ENCODE measurements around the gene RARRES2. TPM values are rescaled to one million over a fixed set of nuclear protein-coding genes. Genes with fewer than 3 reads are reported as not detected.
"Not testable (repeated sequence)": the region's sequence is repeated elsewhere in the genome, so short reads cannot be mapped to it uniquely, and the experiment has no call there.

Gene RARRES2
- polyA plus RNA-seq, 12 donors, result 36.6 to 55.1 (median 47.5) TPM; not detected in 1

- no peak for DNase-seq
Measured at GRCh38 chr7:150322833-150323681, 18.4 kb downstream of the RARRES2 start, which contains the start of the genes ACTR3C and LRRC61. TSS of gene ACTR3C (minus strand) at chr7:150323545. CDS start at chr7:150295296, 28,249 bp downstream. TSS of gene LRRC61 (plus strand) at chr7:150323355. CDS start at chr7:150336862, 13,507 bp downstream.

DNA sequence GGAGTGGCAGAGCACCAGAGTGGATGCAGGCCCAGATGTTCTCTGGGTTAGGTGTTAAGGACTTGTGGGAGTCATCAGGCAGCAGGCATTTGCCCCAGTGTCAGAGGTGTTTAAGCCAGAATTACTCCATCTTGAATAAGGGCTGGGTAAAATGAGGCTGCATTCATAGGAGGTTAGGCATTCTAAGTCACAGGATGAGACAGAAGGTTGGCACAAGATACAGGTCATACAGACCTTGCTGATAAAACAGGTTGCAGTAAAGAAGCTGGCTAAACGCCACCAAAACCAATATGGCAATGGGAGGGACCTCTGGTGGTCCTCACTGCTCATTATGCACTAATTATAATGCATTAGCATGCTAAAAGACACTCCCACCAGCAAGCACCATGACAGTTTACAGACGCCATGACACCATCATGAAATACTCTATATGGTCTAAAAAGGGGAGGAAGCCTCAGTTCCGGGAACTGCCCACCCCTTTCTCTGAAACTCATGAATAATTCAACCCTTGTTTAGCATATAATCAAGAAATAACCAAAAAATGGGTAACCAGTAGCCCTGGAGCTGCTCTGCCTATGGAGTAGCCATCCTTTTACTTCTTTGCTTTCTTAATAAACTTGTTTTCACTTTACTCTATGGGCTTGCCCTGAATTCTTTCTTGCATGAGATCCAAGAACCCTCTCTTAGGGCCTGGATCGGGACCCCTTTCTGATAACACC lies 19.2 kb downstream of the RARRES2 start:
- no peak for DNase-seq

DNA sequence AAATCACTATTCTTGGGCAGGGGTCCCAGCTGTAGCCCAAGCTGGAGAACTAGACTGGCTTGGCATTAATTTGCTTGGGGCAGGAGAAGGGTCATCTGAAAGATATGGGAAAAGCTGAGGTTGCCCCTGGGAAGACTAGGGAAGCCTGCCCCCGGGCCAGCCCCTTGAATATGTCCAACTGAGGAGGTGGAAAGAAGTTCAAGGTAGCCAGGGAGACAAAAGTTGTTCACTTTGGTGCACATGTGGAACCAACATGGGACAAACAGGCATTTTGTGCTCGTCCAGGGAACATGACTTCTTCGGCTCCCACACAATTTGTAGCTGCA lies 19.7 kb downstream of the RARRES2 start:
- no peak for DNase-seq

DNA sequence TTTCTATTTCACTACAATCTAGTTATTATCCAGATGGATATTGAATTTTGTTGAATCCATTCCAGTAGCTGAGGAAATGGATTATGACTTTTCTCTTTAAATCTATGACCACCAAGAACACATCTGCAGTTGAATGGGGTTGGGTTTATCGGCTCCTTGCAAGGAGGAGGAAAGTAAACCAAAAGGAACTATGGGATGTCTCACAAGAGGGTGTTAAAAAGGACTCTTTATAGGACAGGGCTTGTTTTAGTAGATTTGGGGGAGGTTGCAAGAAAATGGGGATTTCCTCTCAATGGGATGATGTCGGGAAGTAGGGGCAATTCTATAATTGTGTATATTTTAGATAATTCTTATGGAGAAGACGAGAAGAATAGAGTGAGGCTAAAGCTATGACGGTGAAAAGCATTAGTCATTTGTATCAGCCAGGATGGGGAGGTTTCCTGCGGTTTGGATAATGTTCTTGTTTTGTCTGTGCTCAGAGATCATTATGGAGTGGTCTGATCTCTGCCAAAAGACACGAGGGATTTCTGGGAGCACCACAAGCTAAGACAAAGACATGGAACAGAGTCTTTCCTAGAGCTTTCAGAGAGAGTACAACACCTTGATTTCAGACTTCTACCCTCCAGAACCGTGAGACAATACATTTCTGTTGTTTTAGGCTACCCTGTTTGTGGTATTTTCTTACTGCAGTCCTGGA lies 23.5 kb downstream of the RARRES2 start:
- DNase-seq, result no peak

GRCh38 chr7:150316987-150317386 lies 24.4 kb downstream of the RARRES2 start:
- not testable (repeated sequence) for DNase-seq

DNA sequence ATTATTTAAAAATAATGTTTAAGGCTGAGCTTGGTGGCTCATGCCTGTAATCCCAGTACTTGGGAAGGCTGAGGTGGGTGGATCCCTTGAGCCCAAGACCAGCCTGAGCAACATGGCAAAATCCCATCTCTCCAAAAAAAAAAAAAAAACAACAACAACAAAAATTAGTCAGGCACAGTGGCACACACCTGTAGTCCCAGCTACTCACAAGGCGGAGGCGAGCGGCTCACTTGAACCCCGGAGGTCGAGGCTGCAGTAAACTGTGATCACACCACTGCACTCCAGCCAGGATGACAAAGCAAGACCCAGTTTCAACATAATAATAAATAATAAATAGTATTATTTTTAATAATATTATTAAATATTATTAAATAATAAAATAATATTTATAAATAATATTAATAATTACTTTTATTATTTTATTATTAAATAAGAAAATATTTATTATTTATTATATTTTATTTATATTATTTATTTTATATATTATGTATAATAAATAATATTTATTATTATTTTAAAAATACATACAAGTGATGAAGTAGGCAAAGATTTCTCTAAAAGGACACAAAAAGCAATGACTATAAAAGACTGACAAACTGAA lies 26.7 kb downstream of the RARRES2 start:
- DNase-seq, result no peak

DNA sequence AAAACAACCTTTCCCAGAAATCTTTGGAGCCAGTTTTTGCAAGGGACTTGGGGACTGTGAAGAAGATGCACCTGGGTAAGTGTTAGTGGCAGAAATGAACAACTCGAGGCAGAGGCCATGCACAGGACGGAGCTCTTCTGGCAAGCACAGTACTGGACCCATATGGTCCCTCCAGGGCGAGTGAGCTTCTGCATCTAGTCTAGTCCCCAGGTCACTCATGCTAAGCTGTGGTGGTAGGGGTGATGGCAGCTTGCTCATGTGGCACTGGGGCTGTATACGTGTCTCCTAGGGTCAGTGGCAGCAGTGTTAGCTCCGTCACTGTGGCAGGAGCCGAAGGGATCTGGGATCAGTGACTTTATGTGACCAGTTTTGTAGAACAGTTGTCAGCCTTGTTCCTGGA lies 27.6 kb downstream of the RARRES2 start:
- no peak for DNase-seq

- DNase-seq, result no peak
Measured at GRCh38 chr7:150313367-150313809, 28.0 kb downstream of the RARRES2 start.

- DNase-seq, result not testable (repeated sequence)
Measured at GRCh38 chr7:150312649-150313366, 28.6 kb downstream of the RARRES2 start.

GRCh38 chr7:150311711-150312110 lies 29.7 kb downstream of the RARRES2 start:
- DNase-seq, result no peak

DNA sequence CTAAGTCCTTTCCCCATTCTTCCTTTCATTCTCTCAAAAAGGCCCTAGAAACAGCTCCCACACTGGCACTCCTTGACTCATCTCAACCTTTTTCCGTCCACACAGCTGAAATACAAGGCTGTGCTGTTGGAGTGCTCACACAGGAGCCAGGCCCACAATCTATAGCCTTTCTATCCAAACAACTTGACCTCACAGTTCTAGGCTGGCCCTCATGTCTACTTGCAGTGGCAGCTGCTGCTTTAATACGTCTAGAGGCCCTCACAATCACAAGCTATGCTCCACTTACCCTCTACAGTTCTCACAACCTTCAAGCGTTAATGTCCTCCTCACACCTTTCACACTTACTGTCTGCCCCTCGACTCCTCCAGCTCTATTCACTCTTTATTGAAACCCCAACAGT lies 30.3 kb downstream of the RARRES2 start:
- DNase-seq, result no peak

- no peak for DNase-seq
Measured at GRCh38 chr7:150308575-150308974, 32.9 kb downstream of the RARRES2 start.

DNA sequence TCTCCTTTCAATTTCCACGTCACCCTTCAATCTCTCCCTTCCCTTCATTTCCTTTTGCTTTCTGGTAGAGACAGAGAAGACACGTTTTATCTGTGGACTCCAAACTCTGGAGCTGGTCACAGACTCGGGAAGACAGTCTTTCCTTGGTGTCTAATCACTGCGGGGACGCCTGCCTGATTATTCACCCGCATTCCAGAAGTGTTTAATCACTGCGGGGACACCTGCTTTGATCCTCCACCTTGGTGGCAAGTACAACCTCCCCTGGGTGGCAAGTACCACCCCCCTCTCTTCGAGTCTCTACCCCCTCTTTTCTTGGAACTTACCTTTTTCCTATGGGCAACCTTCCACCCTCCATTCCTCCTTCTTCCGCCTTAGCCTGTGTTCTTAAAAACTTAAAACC lies 33.5 kb downstream of the RARRES2 start:
- DNase-seq, result no peak

GRCh38 chr7:150307129-150307528 lies 34.3 kb downstream of the RARRES2 start:
- DNase-seq, result no peak

GRCh38 chr7:150306377-150306776 lies 35.1 kb downstream of the RARRES2 start:
- DNase-seq, result not testable (repeated sequence)

GRCh38 chr7:150305903-150306284 lies 35.5 kb downstream of the RARRES2 start:
- DNase-seq, result not testable (repeated sequence)

DNA sequence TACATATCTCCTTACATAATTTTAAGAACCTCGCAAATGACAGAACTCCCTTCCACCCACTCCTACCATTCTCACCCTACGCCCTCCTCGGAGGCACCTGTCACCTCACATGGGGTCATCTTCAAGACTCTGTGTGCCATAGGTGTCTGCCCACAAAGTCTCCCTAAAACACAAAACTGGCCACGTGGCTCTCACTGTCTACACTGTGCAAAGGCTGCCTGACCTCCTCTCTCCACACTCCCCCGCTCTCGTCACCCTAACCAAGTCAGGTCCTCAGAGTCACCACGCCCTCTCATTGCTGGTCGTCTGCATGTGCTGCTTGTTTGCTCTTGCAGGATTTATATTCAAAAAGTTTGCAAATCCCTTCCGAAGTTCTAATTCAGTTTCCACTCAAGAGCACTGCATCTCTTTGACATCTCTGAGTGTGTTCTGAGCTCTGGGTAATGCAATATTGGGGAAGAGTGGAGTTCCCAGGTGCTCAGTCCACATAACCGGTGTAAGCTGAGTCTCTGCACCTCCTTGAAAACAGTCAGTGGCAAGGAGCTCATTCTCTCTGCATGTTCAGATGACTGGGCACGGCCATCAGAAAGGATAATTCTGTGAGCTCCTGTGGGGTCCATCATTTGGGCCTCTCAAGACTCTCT lies 36.0 kb downstream of the RARRES2 start:
- not testable (repeated sequence) for DNase-seq

GRCh38 chr7:150304499-150305258 lies 36.8 kb downstream of the RARRES2 start:
- DNase-seq, result not testable (repeated sequence)

DNA sequence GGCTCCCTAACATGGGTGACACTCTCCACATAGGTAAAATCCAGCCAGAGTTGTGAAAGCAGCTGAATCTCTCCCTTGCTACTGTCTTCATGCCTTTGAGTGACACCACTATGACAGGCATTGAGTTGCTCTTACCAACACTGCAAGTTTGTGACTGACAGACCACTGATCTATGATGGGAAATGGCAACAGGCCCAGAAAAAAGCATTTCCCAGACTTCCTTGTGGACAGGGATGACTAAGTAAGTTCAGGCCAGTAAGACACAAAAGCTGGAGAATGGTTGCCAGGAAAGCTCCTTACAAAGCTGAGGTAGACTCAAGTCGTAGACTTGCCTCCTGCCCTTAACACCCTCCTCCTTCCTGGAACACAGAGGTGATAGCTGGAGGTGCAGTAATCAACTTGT lies 38.5 kb downstream of the RARRES2 start:
- DNase-seq, result not testable (repeated sequence)

DNA sequence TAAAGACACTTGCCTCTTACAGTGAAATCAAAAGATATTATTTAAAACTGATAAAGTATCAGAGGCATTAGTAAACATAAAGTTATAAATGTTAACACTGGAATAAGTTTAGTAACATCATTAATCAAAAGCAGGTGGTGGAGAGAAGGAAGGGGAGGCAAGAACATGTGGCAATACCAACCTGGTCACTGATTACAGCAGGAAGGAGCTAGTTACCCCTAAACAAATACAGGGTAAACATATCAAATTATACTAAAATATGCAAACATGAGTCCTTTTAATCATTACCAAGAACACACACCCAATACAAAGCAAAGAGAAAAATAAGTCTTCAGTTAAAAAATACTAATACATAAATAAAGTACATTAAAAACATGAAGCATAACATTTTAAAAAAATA lies 43.5 kb downstream of the RARRES2 start:
- not testable (repeated sequence) for DNase-seq
